HG03342 (cell line): ENCODE data around the gene SIK3.

ENCODE experiments used
- ATAC-seq: cut with Tn5 transposase; IDR thresholded peaks from one replicate; pipeline ENCODE4 v1.9.1; 2021; ENCODE audit warnings: mild to moderate bottlenecking, moderate library complexity; ENCODE audit not compliant: unreplicated experiment

The SIK3 gene

DNA sequence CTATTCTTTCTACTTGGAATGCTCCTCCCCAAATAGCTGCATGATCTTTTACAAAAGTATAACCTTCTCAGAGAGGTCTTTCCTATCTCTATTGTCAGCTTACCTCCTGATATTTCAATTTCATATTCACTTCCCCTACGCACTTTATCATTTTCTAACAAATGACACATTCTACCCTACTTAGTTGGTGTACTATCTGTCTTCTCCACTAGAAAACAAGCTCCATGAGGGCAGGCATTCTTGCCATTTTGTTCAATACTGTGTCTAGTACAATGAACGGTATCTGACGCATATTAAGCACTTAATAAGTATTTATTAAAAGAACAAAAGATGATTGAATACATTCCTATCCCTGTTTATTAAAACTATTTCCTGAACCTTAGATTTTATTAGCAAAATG lies 164.3 kb downstream of the SIK3 start:
- no peak for ATAC-seq

DNA sequence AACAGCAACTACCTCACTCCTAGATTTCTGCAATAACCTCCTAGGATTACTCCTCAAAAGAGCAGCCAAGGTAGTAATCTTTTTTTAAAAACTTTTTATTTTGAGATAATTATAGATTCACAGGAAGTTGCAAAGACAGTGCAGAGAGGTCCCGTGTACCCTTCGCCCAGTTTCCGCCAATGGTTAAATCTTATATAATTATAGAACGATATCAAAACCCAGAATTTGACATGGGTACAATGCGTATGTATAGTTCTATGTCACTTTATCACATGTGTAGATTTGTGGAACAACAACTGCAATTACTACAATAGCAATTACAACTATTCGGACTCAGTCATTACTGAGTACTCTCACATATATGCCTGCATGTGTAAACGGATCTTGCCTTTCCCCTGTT lies 166.0 kb downstream of the SIK3 start:
- ATAC-seq: no peak

GRCh38 chr11:116931206-116931953 lies 166.8 kb downstream of the SIK3 start:
- ATAC-seq: peak; percentile 42

DNA sequence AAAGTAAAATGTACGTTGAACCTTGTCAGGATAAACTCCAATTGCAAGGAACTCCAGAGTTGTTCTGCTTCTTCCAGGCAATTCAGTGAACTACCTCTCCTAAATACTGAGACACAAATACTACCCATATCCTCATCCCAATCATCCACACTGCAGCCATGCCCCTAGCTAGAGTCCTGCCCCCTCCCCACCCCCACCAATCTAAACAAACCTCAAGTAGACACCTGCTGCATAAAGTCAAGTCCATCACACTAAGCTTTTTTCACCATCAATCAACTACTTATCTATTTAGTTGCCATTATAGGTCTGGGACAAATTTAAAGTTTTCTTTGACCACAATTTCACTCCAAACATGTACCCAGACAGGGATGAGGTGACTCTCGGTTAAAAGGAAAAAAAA lies 167.6 kb downstream of the SIK3 start:
- ATAC-seq: no peak

GRCh38 chr11:116930177-116930576 lies 168.1 kb downstream of the SIK3 start:
- no peak for ATAC-seq

DNA sequence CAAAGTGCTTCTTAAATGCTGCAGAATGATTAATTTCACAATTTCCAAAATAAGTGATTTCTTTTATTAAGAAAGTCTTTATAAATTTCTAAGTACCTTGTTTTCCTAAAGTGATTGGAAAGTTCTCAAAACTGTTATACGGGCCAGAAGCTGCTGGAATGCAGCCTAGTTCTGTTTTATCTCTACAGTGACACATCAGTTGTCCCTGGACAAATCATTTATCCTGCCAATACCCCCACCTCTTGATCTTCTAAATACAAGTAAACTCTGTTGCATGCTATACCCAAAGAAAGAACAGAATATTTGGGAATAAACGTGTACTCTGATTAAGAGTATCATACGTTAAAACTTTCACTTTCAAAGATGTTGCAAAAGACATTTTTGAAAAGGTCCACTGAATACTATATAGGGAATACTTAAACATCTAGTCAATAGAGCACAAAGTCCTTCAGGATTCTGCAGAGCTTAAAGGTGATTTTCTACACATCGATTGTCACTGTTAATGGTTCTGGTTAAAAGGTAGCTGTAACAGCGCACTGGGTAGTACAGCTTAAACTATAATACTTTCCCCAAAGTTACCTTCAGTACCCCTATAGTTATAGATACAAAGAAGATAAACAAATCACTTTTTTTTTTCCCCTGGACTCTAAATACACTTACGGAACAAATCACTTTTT lies 168.7 kb downstream of the SIK3 start:
- ATAC-seq: no peak

- no peak for ATAC-seq
Measured at GRCh38 chr11:116928845-116929244, 169.4 kb downstream of the SIK3 start.

DNA sequence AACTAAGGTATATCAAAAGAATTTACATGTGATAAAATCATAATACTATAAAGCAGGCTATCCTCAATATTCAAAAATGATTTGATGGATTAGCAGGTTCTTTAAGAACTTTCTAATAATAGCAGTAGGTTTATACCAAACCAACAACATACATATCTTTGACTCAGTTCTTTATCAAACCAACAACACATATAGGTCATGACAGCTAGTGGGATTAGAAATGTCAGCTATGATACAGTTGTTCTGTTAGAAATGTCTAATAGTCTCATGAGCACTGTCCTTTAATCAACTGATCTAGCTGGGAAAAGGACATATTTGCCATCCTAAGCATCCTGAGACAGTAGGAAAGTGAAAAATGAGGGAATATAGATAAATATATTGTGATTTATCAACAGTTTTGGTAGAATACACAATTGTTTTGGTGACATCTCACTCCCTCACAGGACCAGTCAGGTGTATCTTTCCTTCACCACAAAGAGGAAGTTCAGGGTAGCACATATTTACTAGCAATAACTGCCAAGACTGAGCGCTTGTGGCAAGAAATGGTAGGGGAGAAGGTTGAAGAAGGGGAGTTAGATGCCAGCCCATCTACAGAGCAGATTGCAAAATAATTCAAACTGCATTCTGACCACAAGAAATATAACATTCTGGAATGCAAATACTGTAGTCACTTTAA lies 170.0 kb downstream of the SIK3 start:
- ATAC-seq: peak; percentile 66

DNA sequence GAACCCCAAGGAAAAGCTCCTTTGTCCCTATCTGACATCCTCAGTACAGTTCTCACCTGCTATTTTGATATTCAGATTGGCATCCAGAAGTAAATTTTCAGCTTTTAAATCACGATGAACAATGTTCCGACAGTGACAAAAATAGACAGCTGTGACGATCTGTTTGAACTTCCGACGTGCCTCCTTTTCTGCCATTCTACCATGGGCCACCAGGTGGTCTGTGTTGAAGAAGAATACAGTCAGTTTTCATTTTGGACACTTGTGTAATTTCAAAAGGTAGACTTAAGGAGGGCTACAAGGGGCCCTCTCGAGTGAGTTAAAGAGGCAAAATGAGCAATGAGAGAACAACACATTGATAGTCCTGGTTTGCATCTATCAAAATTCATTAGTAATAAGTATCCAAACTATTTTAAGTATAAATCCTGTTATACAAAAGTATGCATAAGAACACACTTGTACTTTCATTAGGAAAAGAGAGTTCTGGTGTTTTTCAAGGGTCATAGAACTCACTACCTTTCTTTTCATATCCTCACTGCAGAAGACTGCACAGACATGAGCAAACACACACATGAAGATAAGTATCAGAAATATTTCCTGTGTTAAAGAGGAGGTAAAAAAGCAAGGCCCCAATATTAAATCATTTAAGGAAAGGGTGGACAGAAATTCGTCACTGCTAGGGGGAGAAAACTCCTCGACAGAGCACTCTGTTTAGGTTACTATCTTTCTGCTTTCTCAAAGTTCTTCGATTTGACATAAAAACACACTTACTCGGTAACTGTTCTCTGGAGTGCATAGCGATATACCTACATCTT lies 170.9 kb downstream of the SIK3 start:
- peak; percentile 34 for ATAC-seq

GRCh38 chr11:116925050-116925449 lies 173.2 kb downstream of the SIK3 start:
- ATAC-seq: no peak

DNA sequence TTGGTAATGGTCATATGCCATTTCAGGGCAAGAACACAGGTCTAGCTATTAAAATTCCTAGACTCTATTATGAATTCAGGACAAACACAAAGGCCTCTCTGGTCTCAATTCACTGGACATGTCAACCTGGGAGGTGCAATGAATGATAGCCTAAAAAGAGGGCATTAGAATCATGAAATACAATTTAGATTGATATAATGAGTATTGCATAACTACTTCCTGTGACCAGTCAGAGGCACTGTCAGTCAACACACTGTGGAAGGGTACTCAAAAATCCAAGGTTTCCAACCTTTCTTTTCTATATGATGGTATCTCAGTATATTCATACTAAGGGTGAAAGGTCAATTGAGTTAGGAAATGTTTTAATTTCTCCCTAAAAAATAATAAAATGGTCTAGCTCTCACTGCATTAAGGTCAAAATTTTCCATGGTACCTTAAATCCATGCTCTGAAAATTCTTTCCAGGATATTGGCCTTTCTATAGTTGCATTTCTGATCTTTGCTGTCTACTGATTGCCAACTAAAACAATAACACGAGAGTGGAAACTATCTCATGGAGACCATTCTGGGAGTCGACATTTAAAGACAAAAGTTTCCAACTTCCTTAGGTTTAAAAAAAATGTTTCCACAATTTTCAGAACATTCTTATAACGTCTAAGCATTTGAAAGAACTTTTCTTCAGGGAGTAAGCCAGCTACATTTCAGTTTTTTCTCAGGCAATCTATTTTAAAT lies 179.1 kb downstream of the SIK3 start:
- ATAC-seq: no peak

DNA sequence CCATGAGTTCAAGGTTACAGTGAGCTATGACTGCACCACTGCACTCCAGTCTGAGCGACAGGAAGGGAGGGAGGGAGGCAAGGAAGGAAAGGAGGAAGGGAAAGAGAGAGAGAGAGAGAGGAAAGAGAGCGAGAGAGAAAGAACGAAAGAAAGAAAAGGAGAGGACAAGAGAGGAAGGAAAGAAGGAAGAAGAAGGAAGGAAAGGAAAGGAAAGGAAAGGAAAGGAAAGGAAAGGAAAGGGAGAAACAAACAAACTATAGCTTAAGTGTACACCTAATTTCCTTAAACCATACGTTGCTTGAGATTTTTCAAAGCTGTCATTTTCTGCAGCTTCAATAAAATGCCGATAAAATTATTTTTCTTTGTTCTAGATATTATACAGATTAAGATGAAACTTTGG lies 180.6 kb downstream of the SIK3 start:
- ATAC-seq: no peak

- ATAC-seq: no peak
Measured at GRCh38 chr11:116916886-116917285, 181.3 kb downstream of the SIK3 start.

GRCh38 chr11:116916052-116916451 lies 182.2 kb downstream of the SIK3 start:
- ATAC-seq: no peak

DNA sequence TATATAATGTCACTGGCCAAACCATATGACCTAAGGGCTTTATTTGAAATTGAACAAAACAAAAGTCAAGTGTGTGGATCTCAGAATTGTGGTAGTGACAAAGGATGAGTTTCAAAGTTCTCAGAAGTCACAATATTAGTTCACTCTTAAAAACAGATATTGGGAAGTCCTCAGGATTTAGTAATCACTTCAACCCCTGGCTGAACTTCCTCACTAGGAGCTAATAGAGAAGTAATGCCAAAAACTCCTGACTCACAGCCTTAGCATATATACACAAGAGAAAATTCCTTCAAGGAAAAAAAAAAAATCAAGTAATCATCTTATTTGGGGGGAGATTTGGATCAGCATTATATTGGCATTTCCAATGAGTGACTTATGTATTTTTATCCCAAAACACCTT lies 185.2 kb downstream of the SIK3 start:
- no peak for ATAC-seq

DNA sequence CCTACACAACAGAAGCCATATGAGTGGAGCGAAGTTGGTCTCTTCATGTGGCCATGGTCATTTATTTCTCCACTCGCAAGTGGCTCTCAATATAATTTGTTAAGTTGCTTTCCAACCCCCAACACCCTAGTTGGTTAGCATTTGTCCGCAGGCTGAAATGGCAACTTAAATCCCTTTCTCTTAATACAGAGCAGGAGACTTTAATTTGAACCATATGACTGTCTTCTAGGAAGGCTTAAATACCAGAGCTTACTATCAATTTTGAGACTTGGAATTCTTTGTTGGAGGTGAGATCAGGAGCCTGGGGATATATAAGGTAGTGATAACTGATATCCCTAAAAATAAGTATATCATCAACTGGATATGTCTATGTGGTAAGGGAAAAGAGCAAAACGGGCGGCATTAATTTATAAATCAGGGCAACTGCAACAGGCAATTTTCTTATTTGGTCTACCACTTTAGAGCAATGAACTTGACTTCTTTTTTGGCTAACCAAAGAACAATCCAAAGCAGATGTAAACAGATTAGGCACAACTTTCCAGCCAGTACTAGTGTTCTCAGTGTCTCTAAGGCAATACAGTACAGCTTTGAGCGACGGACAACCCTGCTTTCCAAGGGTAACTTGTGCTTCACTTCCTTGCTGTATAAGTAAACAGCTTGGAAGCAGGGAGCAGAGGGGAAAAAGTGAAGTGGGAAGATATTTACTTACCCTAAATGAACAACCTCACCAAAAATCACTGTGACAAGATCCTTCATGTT lies 186.1 kb downstream of the SIK3 start:
- no peak for ATAC-seq

DNA sequence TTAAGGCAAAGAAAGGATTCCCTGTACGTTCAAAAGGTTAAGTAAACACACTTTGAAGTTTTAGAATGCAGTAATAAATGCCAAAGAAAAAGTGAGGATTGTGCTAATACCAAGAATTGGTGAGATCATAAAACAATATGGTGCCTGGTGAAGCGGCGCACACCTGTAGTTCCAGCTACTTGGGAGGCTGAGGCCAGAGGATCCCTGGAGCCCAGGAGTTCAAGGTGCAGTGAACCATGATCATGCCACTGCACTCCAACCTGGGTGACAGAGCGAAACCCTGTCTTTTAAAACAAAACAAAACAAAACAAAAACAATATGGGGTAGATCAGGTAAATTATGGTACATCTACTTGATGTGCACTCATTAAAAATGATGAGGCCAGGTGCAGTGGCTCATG lies 187.4 kb downstream of the SIK3 start:
- ATAC-seq: no peak

DNA sequence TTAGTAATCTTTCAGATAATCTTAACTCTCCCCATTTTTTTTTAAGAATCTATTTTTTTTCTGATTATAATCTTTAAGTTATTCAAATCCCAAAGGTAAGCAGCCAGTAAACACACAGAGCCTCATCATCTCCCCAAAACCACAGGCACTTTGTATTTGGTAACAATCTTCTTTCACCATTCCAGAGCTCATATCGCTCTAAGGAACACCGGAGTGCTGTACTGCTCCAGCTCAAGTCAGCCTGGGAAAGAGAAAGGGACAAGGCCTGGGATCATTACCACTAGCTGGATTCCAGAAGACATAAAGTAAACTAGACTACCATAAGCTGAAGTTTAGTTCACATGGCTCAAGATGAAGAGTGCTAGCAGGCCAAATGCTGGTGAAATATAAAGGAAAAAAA lies 187.8 kb downstream of the SIK3 start:
- ATAC-seq: no peak

- ATAC-seq: no peak
Measured at GRCh38 chr11:116909245-116909644, 189.0 kb downstream of the SIK3 start.

DNA sequence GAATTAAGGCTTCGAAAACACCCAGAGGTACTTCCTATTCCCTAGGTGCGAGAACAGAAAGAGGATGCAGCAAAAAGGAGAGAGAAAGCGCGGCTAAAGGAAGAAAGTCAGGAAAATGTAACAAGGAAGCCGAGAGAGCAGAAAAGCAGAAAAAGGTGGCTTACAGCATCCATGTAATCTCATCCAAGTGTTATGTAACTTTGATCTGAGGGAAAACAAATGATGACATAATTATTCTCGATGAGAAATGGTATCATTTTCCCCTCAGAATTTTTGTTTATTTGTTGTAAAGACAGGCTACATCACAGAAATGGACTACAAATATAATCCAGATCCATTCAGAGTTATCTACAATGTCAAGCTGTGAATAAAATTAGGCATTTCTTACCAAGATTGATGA lies 191.7 kb downstream of the SIK3 start:
- ATAC-seq: no peak
